ENCODE data around the gene COL13A1. TPM values are rescaled to one million over a fixed set of nuclear protein-coding genes. Genes with fewer than 3 reads are reported as not detected.

COL13A1 gene
- total RNA-seq, 2 donors from 2014 or later: not detected

GRCh38 chr10:69800665-69801064, 1.0 kb upstream of the COL13A1 start:
- Mint-ChIP-seq H3K9me3 (no peaks in the 10 kb centered on the region), H3K4me1 (ENCODE audit: low read depth in 2 of 2) (peaks cover 6 to 11% of the 10 kb centered on the region in 2 donors), H3K27ac (no peak overlapping the region), H3K36me3 (no peaks in the 10 kb centered on the region), H3K4me3 (peak overlapping the region; percentile 70), H3K27me3 (peaks cover 20 to 39% of the 10 kb centered on the region in 2 donors)
- DNase-seq (ENCODE audit: low spot score) (no peak), ATAC-seq (no peak)

GRCh38 chr10:69801094-69801433, 642 bp upstream of the COL13A1 start:
- H3K9me3 Mint-ChIP-seq: no peaks in the 10 kb centered on the region
- peaks cover 6 to 11% of the 10 kb centered on the region in 2 donors for H3K4me1 Mint-ChIP-seq (ENCODE audit: low read depth in 2 of 2)
- ATAC-seq (peak in 1 of 2 donors; percentile 68), DNase-seq (ENCODE audit: low spot score) (no peak)
- peak overlapping the region; percentile 70 for H3K4me3 Mint-ChIP-seq
- H3K27me3 Mint-ChIP-seq: peaks cover 20 to 37% of the 10 kb centered on the region in 2 donors
- no peaks in the 10 kb centered on the region for H3K36me3 Mint-ChIP-seq
- H3K27ac Mint-ChIP-seq: no peak overlapping the region

DNA sequence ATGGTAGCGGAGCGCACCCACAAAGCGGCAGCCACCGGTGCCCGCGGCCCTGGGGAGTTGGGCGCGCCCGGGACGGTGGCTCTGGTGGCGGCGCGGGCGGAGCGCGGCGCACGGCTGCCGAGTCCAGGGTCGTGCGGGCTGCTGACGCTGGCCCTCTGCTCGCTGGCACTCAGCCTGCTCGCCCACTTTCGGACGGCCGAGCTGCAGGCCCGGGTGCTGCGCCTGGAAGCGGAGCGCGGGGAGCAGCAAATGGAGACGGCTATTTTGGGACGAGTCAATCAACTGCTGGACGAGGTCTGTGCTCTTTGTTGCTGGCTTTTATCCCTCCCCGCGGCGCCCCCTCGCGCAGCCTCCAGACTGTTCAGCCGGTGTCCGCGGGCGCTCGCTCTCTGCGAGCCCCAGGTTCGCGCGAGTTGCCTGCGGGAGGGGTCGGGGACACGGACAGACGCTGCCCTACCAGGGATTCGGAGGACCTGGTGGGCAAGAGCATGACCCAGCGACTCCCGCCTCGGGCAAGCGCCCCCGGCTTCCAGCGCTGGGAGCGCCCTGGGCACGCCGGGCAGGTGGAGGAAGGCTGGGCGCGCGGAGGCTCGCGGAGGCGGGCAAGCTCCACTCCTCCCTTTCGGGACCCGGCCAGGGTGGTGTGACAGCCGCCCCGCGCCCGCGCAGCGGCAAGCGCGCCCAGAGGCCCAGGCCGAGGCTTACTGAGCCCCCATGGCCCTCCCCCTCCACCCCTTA, 887 bp downstream of the COL13A1 start:
- Mint-ChIP-seq H3K4me1 (ENCODE audit: low read depth in 2 of 2) (peaks cover 6 to 11% of the 10 kb centered on the region in 2 donors), H3K36me3 (no peaks in the 10 kb centered on the region), H3K27ac (no peak overlapping the region), H3K9me3 (no peaks in the 10 kb centered on the region), H3K4me3 (peak overlapping the region; percentile 60), H3K27me3 (peaks cover 14 to 28% of the 10 kb centered on the region in 2 donors)
- DNase-seq (ENCODE audit: low spot score) (peak; percentile 59), ATAC-seq (peak; percentile 45 to 61)

DNA sequence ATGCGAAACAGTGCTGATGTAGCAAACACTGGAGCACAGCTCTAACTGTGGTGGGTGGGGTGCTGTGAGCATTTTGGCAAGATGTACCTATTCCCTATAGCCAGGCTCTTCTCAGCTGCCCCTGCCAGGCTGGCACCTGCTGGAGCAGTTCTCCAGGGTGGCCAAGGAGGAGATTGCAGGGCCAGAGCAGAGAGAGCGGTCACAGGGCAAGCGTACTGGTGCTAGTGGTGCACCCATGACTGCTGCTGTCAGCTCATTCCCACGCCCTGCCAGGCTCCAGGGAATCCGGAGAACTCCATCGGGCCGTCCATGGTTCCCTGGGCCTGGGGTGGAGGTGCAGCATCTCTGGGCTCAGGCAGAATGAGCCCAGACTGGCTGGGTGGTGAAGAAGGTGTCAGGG, 2.1 kb downstream of the COL13A1 start:
- ATAC-seq (no peak), DNase-seq (ENCODE audit: low spot score) (no peak)
- no peak overlapping the region for H3K27ac Mint-ChIP-seq
- peaks cover 14 to 21% of the 10 kb centered on the region in 2 donors for H3K27me3 Mint-ChIP-seq
- no peaks in the 10 kb centered on the region for H3K36me3 Mint-ChIP-seq
- no peaks in the 10 kb centered on the region for H3K9me3 Mint-ChIP-seq
- H3K4me1 Mint-ChIP-seq (ENCODE audit: low read depth in 2 of 2): peaks cover 6 to 13% of the 10 kb centered on the region in 2 donors
- peak overlapping the region; percentile 32 for H3K4me3 Mint-ChIP-seq

DNA sequence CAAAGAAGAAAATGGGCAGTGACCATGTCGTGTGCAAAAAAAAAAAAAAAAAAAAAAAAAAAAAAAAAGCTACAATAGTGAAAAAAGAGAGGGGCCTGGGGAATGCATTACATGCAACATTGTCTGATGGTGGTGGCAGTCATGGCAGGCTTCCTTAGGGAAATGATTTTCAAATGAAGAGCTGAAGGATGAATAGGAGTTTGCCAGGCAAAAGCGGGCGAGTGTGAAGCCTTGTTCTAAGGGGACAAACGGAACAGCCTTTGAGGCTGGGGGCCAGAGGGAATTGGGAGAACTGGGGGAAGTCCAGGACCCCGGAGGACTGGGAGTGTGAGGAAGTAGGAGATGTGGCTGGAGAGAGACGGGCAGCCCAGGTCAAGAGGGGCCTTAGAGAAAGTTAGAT, 3.1 kb downstream of the COL13A1 start:
- no peaks in the 10 kb centered on the region for H3K9me3 Mint-ChIP-seq
- no peak overlapping the region for H3K27ac Mint-ChIP-seq
- peaks cover 6 to 13% of the 10 kb centered on the region in 2 donors for H3K4me1 Mint-ChIP-seq (ENCODE audit: low read depth in 2 of 2)
- ATAC-seq (no peak), DNase-seq (ENCODE audit: low spot score) (no peak)
- H3K36me3 Mint-ChIP-seq: no peaks in the 10 kb centered on the region
- H3K4me3 Mint-ChIP-seq: no peak overlapping the region
- H3K27me3 Mint-ChIP-seq: peaks cover 14 to 21% of the 10 kb centered on the region in 2 donors

GRCh38 chr10:69807122-69807521, 5.4 kb downstream of the COL13A1 start:
- no peaks in the 10 kb centered on the region for H3K36me3 Mint-ChIP-seq
- H3K9me3 Mint-ChIP-seq: no peaks in the 10 kb centered on the region
- no peak for DNase-seq (ENCODE audit: low spot score)
- H3K27me3 Mint-ChIP-seq: peaks cover 3 to 7% of the 10 kb centered on the region in 2 donors
- no peak for ATAC-seq
- H3K4me3 Mint-ChIP-seq: no peak overlapping the region
- peaks cover 6 to 14% of the 10 kb centered on the region in 2 donors for H3K4me1 Mint-ChIP-seq (ENCODE audit: low read depth in 2 of 2)
- H3K27ac Mint-ChIP-seq: no peak overlapping the region

DNA sequence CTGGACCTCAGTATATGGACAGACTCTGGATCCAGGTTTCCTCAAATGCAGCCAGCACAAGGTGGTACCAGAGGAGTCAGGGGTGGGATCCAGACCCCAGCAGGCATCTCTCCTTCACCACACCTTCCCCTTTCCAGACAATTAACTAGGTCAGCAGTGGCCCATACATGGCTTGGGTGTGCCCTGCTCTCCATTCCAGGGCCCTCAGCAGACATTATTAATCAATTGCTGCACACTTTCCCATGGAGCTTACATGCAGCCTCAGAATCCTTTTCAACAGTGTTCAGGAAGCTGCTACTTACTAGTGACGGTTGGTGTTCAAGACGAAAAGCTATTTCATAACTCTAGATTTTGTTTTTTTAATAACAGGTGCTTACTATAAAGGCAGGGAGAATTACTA, 6.0 kb downstream of the COL13A1 start:
- no peaks in the 10 kb centered on the region for H3K9me3 Mint-ChIP-seq
- H3K27me3 Mint-ChIP-seq: peaks cover 3 to 7% of the 10 kb centered on the region in 2 donors
- no peak overlapping the region for H3K4me3 Mint-ChIP-seq
- DNase-seq (ENCODE audit: low spot score) (no peak), ATAC-seq (no peak)
- H3K27ac Mint-ChIP-seq: no peak overlapping the region
- no peaks in the 10 kb centered on the region for H3K36me3 Mint-ChIP-seq
- H3K4me1 Mint-ChIP-seq (ENCODE audit: low read depth in 2 of 2): peaks cover 8 to 15% of the 10 kb centered on the region in 2 donors

DNA sequence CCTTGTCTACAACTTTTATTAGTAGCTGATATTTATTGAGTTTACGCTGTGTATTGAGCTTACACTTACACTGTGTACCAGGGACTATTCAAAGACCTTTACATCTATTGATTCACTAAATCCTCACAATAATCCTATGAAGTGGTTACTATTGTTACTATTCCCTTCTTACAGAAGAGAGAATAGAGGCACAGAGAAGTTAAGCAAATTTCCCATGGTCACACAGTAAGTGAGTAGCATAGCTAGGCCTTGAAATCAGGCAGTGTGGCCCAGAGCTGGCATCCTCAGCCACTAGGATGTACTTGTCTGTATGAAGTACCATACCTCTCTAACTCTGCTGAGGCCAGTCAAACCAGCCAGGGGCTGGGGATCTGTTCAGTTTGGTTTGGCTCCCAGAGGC, 7.6 kb downstream of the COL13A1 start:
- Mint-ChIP-seq H3K9me3 (no peaks in the 10 kb centered on the region), H3K27me3 (no peaks in the 10 kb centered on the region), H3K36me3 (no peaks in the 10 kb centered on the region), H3K4me3 (no peak overlapping the region), H3K4me1 (ENCODE audit: low read depth in 2 of 2) (peaks cover 12 to 21% of the 10 kb centered on the region in 2 donors), H3K27ac (no peak overlapping the region)
- ATAC-seq (no peak), DNase-seq (ENCODE audit: low spot score) (no peak)

- Mint-ChIP-seq H3K36me3 (no peaks in the 10 kb centered on the region), H3K27me3 (no peaks in the 10 kb centered on the region), H3K9me3 (no peaks in the 10 kb centered on the region), H3K4me1 (ENCODE audit: low read depth in 2 of 2) (peaks cover 12 to 21% of the 10 kb centered on the region in 2 donors), H3K27ac (peak overlapping the region in 1 of 2 donors; percentile 25), H3K4me3 (no peak overlapping the region)
- no peak for ATAC-seq
- no peak for DNase-seq (ENCODE audit: low spot score)
These were observed 8.4 kb downstream of the COL13A1 start for GRCh38 chr10:69810097-69810496.

DNA sequence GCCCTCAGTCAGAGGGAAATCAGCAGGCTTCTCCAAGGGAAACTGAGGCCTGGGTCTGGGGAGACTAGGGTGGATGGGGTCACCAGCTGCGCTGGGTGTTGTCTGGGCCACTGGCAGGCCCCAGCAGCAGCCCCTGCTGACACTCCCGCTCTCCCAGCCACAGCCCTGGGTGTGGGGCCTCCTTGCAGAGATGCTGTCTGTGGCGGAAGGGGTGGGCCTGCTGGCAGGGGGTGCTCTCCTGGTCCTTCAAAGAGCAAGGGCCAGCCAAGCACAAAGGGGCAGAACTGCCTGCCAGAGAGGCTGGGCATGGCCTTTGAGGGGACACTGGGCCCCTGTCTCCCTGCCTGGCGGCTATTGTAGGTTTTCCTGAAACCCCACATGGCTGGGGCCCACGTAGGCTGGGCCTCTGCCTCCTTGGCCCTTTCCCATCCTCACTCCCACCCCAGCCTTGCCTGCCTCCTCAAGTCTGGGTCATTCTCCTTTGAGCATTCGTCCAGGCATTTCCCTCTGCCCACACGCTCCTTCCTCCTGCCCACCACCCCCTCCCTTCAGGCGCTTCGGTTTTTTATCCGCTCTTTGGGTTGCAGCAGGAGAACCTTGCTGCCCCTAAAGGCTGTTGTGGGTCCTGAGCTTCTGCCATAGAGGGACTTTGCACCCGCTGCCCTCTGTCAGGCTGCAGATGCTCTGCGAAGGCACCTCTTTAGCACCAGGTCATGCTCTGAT, 9.1 kb downstream of the COL13A1 start:
- Mint-ChIP-seq H3K4me1 (ENCODE audit: low read depth in 2 of 2) (peaks cover 17 to 26% of the 10 kb centered on the region in 2 donors), H3K27ac (no peak overlapping the region), H3K36me3 (no peaks in the 10 kb centered on the region), H3K9me3 (no peaks in the 10 kb centered on the region), H3K27me3 (no peaks in the 10 kb centered on the region), H3K4me3 (no peak overlapping the region)
- no peak for ATAC-seq
- DNase-seq (ENCODE audit: low spot score): no peak

DNA sequence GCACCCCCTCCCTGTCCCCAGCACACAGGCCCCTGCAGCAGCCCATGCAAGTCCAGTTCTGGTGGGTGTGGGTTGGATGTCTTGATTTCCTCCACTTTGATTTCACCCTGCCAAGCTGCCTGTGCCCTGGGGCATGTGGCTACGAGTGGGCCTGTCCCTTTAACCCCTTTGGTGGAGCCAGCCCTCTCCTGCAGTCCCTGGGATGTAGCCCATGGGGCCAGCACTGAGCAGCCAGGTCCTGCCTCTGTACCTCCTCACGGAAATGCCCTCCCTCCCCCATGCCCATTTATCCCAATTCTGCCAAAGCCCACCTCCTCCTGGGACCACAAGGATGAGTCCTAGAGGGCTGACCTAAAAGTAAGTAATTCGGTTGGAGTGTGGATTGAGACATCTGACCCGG, 11.9 kb downstream of the COL13A1 start:
- no peak for ATAC-seq
- H3K27ac Mint-ChIP-seq: no peak overlapping the region

DNA sequence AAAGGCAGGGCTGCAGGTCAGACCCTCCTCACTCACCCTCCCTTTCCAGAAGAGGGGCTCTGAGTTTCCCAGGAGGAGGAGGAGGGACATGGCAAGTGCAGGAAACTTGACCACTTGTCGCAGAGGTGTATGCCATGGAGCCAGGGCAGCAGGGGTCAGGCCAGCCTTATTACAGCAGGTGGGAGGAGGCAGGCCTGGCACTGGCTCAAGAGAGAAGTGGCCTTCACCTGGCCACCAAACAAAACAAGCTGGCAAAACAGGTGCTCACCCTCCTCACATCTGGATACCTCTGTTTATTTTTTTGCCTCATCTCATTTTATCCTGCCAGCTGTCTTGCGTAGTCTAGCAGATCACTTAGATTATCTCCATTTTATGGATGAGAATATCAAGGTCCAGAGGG, 12.5 kb downstream of the COL13A1 start:
- Mint-ChIP-seq H3K27me3 (no peaks in the 10 kb centered on the region), H3K4me3 (no peak overlapping the region), H3K27ac (no peak overlapping the region), H3K4me1 (ENCODE audit: low read depth in 2 of 2) (peaks cover 52 to 58% of the 10 kb centered on the region in 2 donors), H3K9me3 (peaks cover 3% of the 10 kb centered on the region), H3K36me3 (no peaks in the 10 kb centered on the region)
- ATAC-seq (no peak), DNase-seq (ENCODE audit: low spot score) (no peak)

More for the DNA sequence above, 11.9 kb downstream of the COL13A1 start:
- H3K4me1 Mint-ChIP-seq (ENCODE audit: low read depth in 2 of 2): peaks cover 45 to 52% of the 10 kb centered on the region in 2 donors
- H3K4me3 Mint-ChIP-seq: no peak overlapping the region
- H3K27me3 Mint-ChIP-seq: no peaks in the 10 kb centered on the region
- no peaks in the 10 kb centered on the region for H3K36me3 Mint-ChIP-seq
- DNase-seq (ENCODE audit: low spot score): no peak
- peaks cover 3% of the 10 kb centered on the region for H3K9me3 Mint-ChIP-seq

GRCh38 chr10:69815104-69815503, 13.4 kb downstream of the COL13A1 start:
- ATAC-seq: no peak
- Mint-ChIP-seq H3K27me3 (no peaks in the 10 kb centered on the region), H3K9me3 (peaks cover 8% of the 10 kb centered on the region), H3K36me3 (peaks cover 6% of the 10 kb centered on the region), H3K27ac (no peak overlapping the region), H3K4me1 (ENCODE audit: low read depth in 2 of 2) (peaks cover 60 to 62% of the 10 kb centered on the region in 2 donors), H3K4me3 (no peak overlapping the region)
- DNase-seq (ENCODE audit: low spot score): no peak

GRCh38 chr10:69816521-69816920, 14.8 kb downstream of the COL13A1 start:
- Mint-ChIP-seq H3K9me3 (peaks cover 8% of the 10 kb centered on the region), H3K36me3 (peaks cover 6% of the 10 kb centered on the region), H3K27ac (peak overlapping the region; percentile 29 to 77), H3K27me3 (no peaks in the 10 kb centered on the region), H3K4me3 (peak overlapping the region; percentile 64), H3K4me1 (ENCODE audit: low read depth in 2 of 2) (peaks cover 72% of the 10 kb centered on the region in 2 donors)
- DNase-seq (ENCODE audit: low spot score) (no peak), ATAC-seq (no peak)

Measured in natural killer cell treated with Interleukin-12 subunit alpha and Interleukin-12 subunit beta and Interleukin-15 and Interleukin-18, amount 100 ng/mL, for 72 hours (primary cell).